Lung (tissue), 12 donors: ENCODE results near the gene CAPZA2. TPM values are rescaled to one million over a fixed set of nuclear protein-coding genes. Genes with fewer than 3 reads are reported as not detected.

Experiments used
- ATAC-seq: fragments of 200-7000 bp; cut with Tn5 transposase; one replicate; pipeline ENCODE4 v1.9.1; 2020; ENCODE audit warnings: moderate number of reproducible peaks; ENCODE audit not compliant: insufficient read depth, low FRiP score
- DNase-seq, 3 donors: peaks; one replicate each; pipeline ENCODE4 v3.0.0-alpha.2; 2013 to 2017
- H3K27ac ChIP-seq, 2 donors: one replicate each; pipeline ENCODE4 v1.5.1; 2013; ENCODE audit warnings: mild to moderate bottlenecking in 2 of 2, moderate library complexity in 2 of 2, control low read depth in 1 of 2, inconsistent platforms in 1 of 2, low read depth in 1 of 2, low read length in 1 of 2
- H3K27me3 ChIP-seq, 3 donors: one replicate each; pipeline ENCODE4 v1.5.1; 2013; ENCODE audit warnings: low read length in 2 of 3; ENCODE audit not compliant: control insufficient read depth in 3 of 3, insufficient read depth in 3 of 3
- H3K36me3 ChIP-seq, 4 donors: one replicate each; pipeline ENCODE4 v1.5.1; 2013; ENCODE audit warnings: low read length in 4 of 4, mild to moderate bottlenecking in 1 of 4, moderate library complexity in 1 of 4; ENCODE audit not compliant: control insufficient read depth in 4 of 4, insufficient read depth in 4 of 4
- H3K4me1 ChIP-seq, 5 donors: one replicate each; pipeline ENCODE4 v1.5.1; 2013; ENCODE audit warnings: low read length in 5 of 5, mild to moderate bottlenecking in 2 of 5, moderate library complexity in 1 of 5; ENCODE audit not compliant: control insufficient read depth in 5 of 5, insufficient read depth in 5 of 5
- H3K4me3 ChIP-seq: one replicate; pipeline ENCODE4 v1.5.1; 2013; ENCODE audit warnings: mild to moderate bottlenecking, control low read depth, moderate library complexity
- H3K9ac ChIP-seq, 2 donors: one replicate each; pipeline ENCODE4 v1.5.1; 2013; ENCODE audit warnings: low read length in 2 of 2, control low read depth in 1 of 2; ENCODE audit not compliant: insufficient read depth in 1 of 2
- H3K9me3 ChIP-seq, 4 donors: one replicate each; pipeline ENCODE4 v1.5.1; 2013; ENCODE audit warnings: low read length in 3 of 4, mild to moderate bottlenecking in 1 of 4, moderate library complexity in 1 of 4; ENCODE audit not compliant: control insufficient read depth in 4 of 4, insufficient read depth in 3 of 4
- CTCF ChIP-seq: IDR thresholded peaks from 2 replicates; pipeline ENCODE4 v1.5.1; 2012; ENCODE audit warnings: mild to moderate bottlenecking; ENCODE audit errors: control extremely low read depth, extremely low read depth
- WGBS, 2 donors: extraction: QIAGEN DNeasy Blood & Tissue Kit; methylation state at CpG; one replicate each; pipeline ENCODE4 v1.1.7; 2013; 5-methylcytosine and 5-hydroxymethylcytosine counted together
- polyA plus RNA-seq, 2 donors: library from polyadenylated mRNA; stranded (reverse); fragments of 200-250 nt; gene quantifications; one replicate each; pipeline ENCODE4 v1.2.1, GENCODE V29; 2013
- total RNA-seq, 2 donors: library from RNA; depleted of rRNA in 1 of 2; stranded (reverse); fragments of >200 nt in 1 of 2; gene quantifications; one replicate each; pipeline ENCODE4 v1.2.1, GENCODE V29; 2014 to 2021
- donor health status: control.
- donor health status: control.
- donor health status: Bipolar disorder and iron deficiency.
- donor health status: healthy.
- donor health status: DM: yes; HTN: yes; CAD: no.

CAPZA2 gene
- total and polyA plus RNA-seq, 4 donors: 38.4 to 201 (median 162) TPM

GRCh38 chr7:116906391-116906790, 44.0 kb downstream of the CAPZA2 start:
- DNase-seq (no peak), ATAC-seq (no peak)
- TF ChIP-seq CTCF: no peak
- H3K4me1 ChIP-seq: peaks cover 0 to 6% (median 0%) of the 10 kb centered on the region in 5 donors
- no peak overlapping the region for H3K9ac ChIP-seq
- H3K4me3 ChIP-seq: no peak overlapping the region
- 98 to 99% methylated on average over 1 of the region's 1 CpG for WGBS, 2 donors
- H3K36me3 ChIP-seq: peaks cover 7 to 25% (median 15%) of the 10 kb centered on the region in 4 donors
- H3K27me3 ChIP-seq: no peaks in the 10 kb centered on the region
- no peaks in the 10 kb centered on the region for H3K9me3 ChIP-seq
- H3K27ac ChIP-seq: no peak overlapping the region

- no peak for TF ChIP-seq CTCF
- Histone ChIP-seq H3K27me3 (no peaks in the 10 kb centered on the region), H3K4me3 (no peak overlapping the region), H3K9ac (no peak overlapping the region), H3K27ac (no peak overlapping the region), H3K9me3 (peaks cover 0 to 2% (median 0%) of the 10 kb centered on the region in 4 donors), H3K4me1 (peaks cover 0 to 4% (median 0%) of the 10 kb centered on the region in 5 donors), H3K36me3 (peaks cover 14 to 33% (median 16%) of the 10 kb centered on the region in 4 donors)
- ATAC-seq: no peak
- DNase-seq: no peak
- 96 to 98% methylated on average over 6 of the region's 6 CpGs for WGBS, 2 donors
Measured at GRCh38 chr7:116910383-116910782, 48.0 kb downstream of the CAPZA2 start.

GRCh38 chr7:116911801-116912200, 49.4 kb downstream of the CAPZA2 start:
- ATAC-seq (no peak), DNase-seq (no peak)
- peaks cover 13 to 31% (median 19%) of the 10 kb centered on the region in 4 donors for H3K36me3 ChIP-seq
- peaks cover 0 to 2% (median 0%) of the 10 kb centered on the region in 4 donors for H3K9me3 ChIP-seq
- H3K27ac ChIP-seq: no peak overlapping the region
- TF ChIP-seq CTCF: no peak
- peaks cover 0 to 2% (median 0%) of the 10 kb centered on the region in 5 donors for H3K4me1 ChIP-seq
- 94 to 100% methylated on average over 1 of the region's 1 CpG for WGBS, 2 donors
- no peak overlapping the region for H3K4me3 ChIP-seq
- H3K27me3 ChIP-seq: no peaks in the 10 kb centered on the region
- H3K9ac ChIP-seq: no peak overlapping the region

- Histone ChIP-seq H3K4me3 (no peak overlapping the region), H3K4me1 (no peaks in the 10 kb centered on the region), H3K27ac (no peak overlapping the region), H3K27me3 (no peaks in the 10 kb centered on the region), H3K36me3 (peaks cover 13 to 31% (median 19%) of the 10 kb centered on the region in 4 donors), H3K9me3 (peaks cover 0 to 2% (median 0%) of the 10 kb centered on the region in 4 donors), H3K9ac (no peak overlapping the region)
- ATAC-seq (no peak), DNase-seq (no peak)
- 97% methylated on average over 1 of the region's 1 CpG for WGBS, 2 donors
- no peak for TF ChIP-seq CTCF
Measured at GRCh38 chr7:116912269-116912909, 50.0 kb downstream of the CAPZA2 start.
